Gastrocnemius medialis (tissue), 4 donors: Measurements from ENCODE around the gene RTL9.

ENCODE experiments used
- CTCF ChIP-seq, 5 experiments: fragments of 450-650 bp in 3 of 5; fragments of 200-600 bp in 2 of 5; sonication (generic) in 2 of 5; IDR thresholded peaks in 4 of 5; conservative IDR thresholded peaks in 1 of 5; 1 replicate in 4 of 5; 2 replicates in 1 of 5; pipeline ENCODE4 v1.5.1; 2016 to 2019; ENCODE audit warnings: antibody characterized with exemption in 5 of 5, mild to moderate bottlenecking in 3 of 5, moderate library complexity in 3 of 5
- POLR2A ChIP-seq, 2 donors: fragments of 450-650 bp; IDR thresholded peaks; one replicate each; pipeline ENCODE4 v1.6.1; 2017; ENCODE audit warnings: antibody characterized with exemption in 2 of 2, mild to moderate bottlenecking in 2 of 2, moderate library complexity in 2 of 2

GRCh38 chrX:110401135-110401534 lies 42.5 kb downstream of the RTL9 start:
- TF ChIP-seq POLR2A (IDR thresholded peaks at IDR 0.05), result no peak
- no peak for TF ChIP-seq CTCF (IDR thresholded peaks at IDR 0.05 in 4 of 5, conservative IDR thresholded peaks at IDR 0.05 in 1 of 5)
